WTC11 (cell line): ENCODE data around the gene P3R3URF. TPM values are rescaled to one million over a fixed set of nuclear protein-coding genes. Genes with fewer than 3 reads are reported as not detected.

Experiments used
- ATAC-seq: fragments of 200-7000 bp; cut with Tn5 transposase; 2 replicates; pipeline ENCODE4 v1.10.0; 2021; ENCODE audit warnings: mild to moderate bottlenecking, moderate library complexity
- CTCF ChIA-PET: fragments of 300-600 bp; sonication (Branson Sonifier 250); formaldehyde crosslinking; loops from one replicate; lab custom pipeline; 2021; ENCODE audit warnings: antibody characterized with exemption; lab: Charles Lee
- POLR2A ChIA-PET: fragments of 350-600 bp; sonication (Branson Sonifier 250); formaldehyde crosslinking; loops from one replicate; lab custom pipeline; 2021; ENCODE audit warnings: antibody characterized with exemption; lab: Charles Lee
- DNase-seq: peaks from one replicate; pipeline ENCODE4 v3.0.0; 2021; ENCODE audit warnings: low spot score
- H3K27ac Mint-ChIP-seq: 2 replicates; pipeline ENCODE4 v1.8.0; 2021; ENCODE audit warnings: mixed read lengths
- H3K27me3 Mint-ChIP-seq: 2 replicates; pipeline ENCODE4 v1.8.0; 2021; ENCODE audit warnings: low read depth, mild to moderate bottlenecking, moderate library complexity, mixed read lengths
- H3K36me3 Mint-ChIP-seq: 2 replicates; pipeline ENCODE4 v1.8.0; 2021; ENCODE audit warnings: mixed read lengths
- H3K4me1 Mint-ChIP-seq: 2 replicates; pipeline ENCODE4 v1.8.0; 2022; ENCODE audit warnings: mixed read lengths
- H3K4me3 Mint-ChIP-seq: 2 replicates; pipeline ENCODE4 v1.8.0; 2021; ENCODE audit warnings: mild to moderate bottlenecking, moderate library complexity, mixed read lengths
- H3K9me3 Mint-ChIP-seq: 2 replicates; pipeline ENCODE4 v1.8.0; 2021; ENCODE audit warnings: mixed read lengths
- ATF3 ChIP-seq: sonication (generic); formaldehyde crosslinking; conservative IDR thresholded peaks from 2 replicates; pipeline ENCODE4 v1.8.1; 2022; ENCODE audit warnings: mild to moderate bottlenecking, missing genetic modification reagents
- ELF4 ChIP-seq: sonication (generic); formaldehyde crosslinking; IDR thresholded peaks from 2 replicates; pipeline ENCODE4 v1.8.1; 2022; ENCODE audit warnings: low read depth, mild to moderate bottlenecking, moderate library complexity, missing genetic modification reagents
- ESRRA ChIP-seq: sonication (generic); formaldehyde crosslinking; IDR thresholded peaks from 2 replicates; pipeline ENCODE4 v1.8.1; 2022; ENCODE audit warnings: mild to moderate bottlenecking, missing genetic modification reagents, borderline replicate concordance
- ETV6 ChIP-seq: sonication (generic); formaldehyde crosslinking; IDR thresholded peaks from 2 replicates; pipeline ENCODE4 v1.8.1; 2022; ENCODE audit warnings: mild to moderate bottlenecking, missing genetic modification reagents
- IRF1 ChIP-seq: sonication (generic); formaldehyde crosslinking; IDR thresholded peaks from 2 replicates; pipeline ENCODE4 v1.8.0; 2023; ENCODE audit warnings: missing genetic modification reagents
- MAX ChIP-seq: sonication (generic); formaldehyde crosslinking; IDR thresholded peaks from 2 replicates; pipeline ENCODE4 v1.8.0; 2022; ENCODE audit warnings: mild to moderate bottlenecking, missing genetic modification reagents
- NFE2L1 ChIP-seq: sonication (generic); formaldehyde crosslinking; IDR thresholded peaks from 2 replicates; pipeline ENCODE4 v1.8.1; 2023; ENCODE audit warnings: missing genetic modification reagents
- NR2C2 ChIP-seq: sonication (generic); formaldehyde crosslinking; IDR thresholded peaks from 2 replicates; pipeline ENCODE4 v1.8.0; 2022; ENCODE audit warnings: mild to moderate bottlenecking, missing genetic modification reagents
- OVOL2 ChIP-seq: fragments of 250-450 bp; sonication (Bioruptor Pico); IDR thresholded peaks from 2 replicates; pipeline ENCODE4 v1.9.0; 2021; ENCODE audit warnings: mild to moderate bottlenecking, borderline replicate concordance
- PREB ChIP-seq: sonication (generic); formaldehyde crosslinking; IDR thresholded peaks from 2 replicates; pipeline ENCODE4 v1.8.1; 2022; ENCODE audit warnings: mild to moderate bottlenecking, missing genetic modification reagents, moderate library complexity, borderline replicate concordance
- RELA ChIP-seq: sonication (generic); formaldehyde crosslinking; IDR thresholded peaks from 2 replicates; pipeline ENCODE4 v1.8.1; 2022; ENCODE audit warnings: missing genetic modification reagents, mild to moderate bottlenecking, borderline replicate concordance
- TEAD1 ChIP-seq: sonication (generic); formaldehyde crosslinking; IDR thresholded peaks from 2 replicates; pipeline ENCODE4 v1.8.0; 2022; ENCODE audit warnings: mild to moderate bottlenecking, missing genetic modification reagents
- TEAD4 ChIP-seq: sonication (generic); formaldehyde crosslinking; IDR thresholded peaks from 2 replicates; pipeline ENCODE4 v1.8.0; 2022; ENCODE audit warnings: mild to moderate bottlenecking, missing genetic modification reagents
- TP53 ChIP-seq: sonication (generic); formaldehyde crosslinking; IDR thresholded peaks from 2 replicates; pipeline ENCODE4 v1.8.1; 2023; ENCODE audit warnings: mild to moderate bottlenecking, missing genetic modification reagents
- ZBTB43 ChIP-seq: sonication (generic); formaldehyde crosslinking; IDR thresholded peaks from 2 replicates; pipeline ENCODE4 v1.8.1; 2023; ENCODE audit warnings: mild to moderate bottlenecking, missing genetic modification reagents
- ZNF121 ChIP-seq: sonication (generic); formaldehyde crosslinking; IDR thresholded peaks from 2 replicates; pipeline ENCODE4 v1.8.0; 2023; ENCODE audit warnings: missing genetic modification reagents
- ZNF263 ChIP-seq: sonication (generic); formaldehyde crosslinking; IDR thresholded peaks from 2 replicates; pipeline ENCODE4 v1.8.1; 2022; ENCODE audit warnings: low read depth, mild to moderate bottlenecking, moderate library complexity, missing genetic modification reagents
- ZNF281 ChIP-seq: sonication (generic); formaldehyde crosslinking; IDR thresholded peaks from 2 replicates; pipeline ENCODE4 v1.8.0; 2023; ENCODE audit warnings: mild to moderate bottlenecking, missing genetic modification reagents
- ZNF317 ChIP-seq: sonication (generic); formaldehyde crosslinking; IDR thresholded peaks from 2 replicates; pipeline ENCODE4 v1.8.1; 2023; ENCODE audit warnings: low read depth, mild to moderate bottlenecking, moderate library complexity, missing genetic modification reagents, borderline replicate concordance
- ZNF423 ChIP-seq: fragments of 250-450 bp; sonication (Bioruptor Pico); IDR thresholded peaks from 2 replicates; pipeline ENCODE4 v2.1.2; 2022; ENCODE audit warnings: mild to moderate bottlenecking, moderate library complexity
- ZSCAN18 ChIP-seq: fragments of 250-450 bp; sonication (Bioruptor Pico); IDR thresholded peaks from 2 replicates; pipeline ENCODE4 v2.1.2; 2022; ENCODE audit warnings: mild to moderate bottlenecking, moderate library complexity
- total RNA-seq: library from RNA; stranded (reverse); gene quantifications from 3 replicates; pipeline ENCODE4 v1.2.3, GENCODE V29; 2021

P3R3URF gene
- total RNA-seq, 1 experiment from 2014 or later = not detected

GRCh38 chr1:46215504-46215903, 39.2 kb upstream of the P3R3URF start:
- Mint-ChIP-seq H3K27me3 (no peaks in the 10 kb centered on the region), H3K4me1 (no peaks in the 10 kb centered on the region), H3K4me3 (no peak overlapping the region), H3K9me3 (no peaks in the 10 kb centered on the region), H3K27ac (no peak overlapping the region), H3K36me3 (no peaks in the 10 kb centered on the region)
- DNase-seq (no peak), ATAC-seq (no peak)
- ChIA-PET POLR2A (no interaction called here), CTCF (no interaction called here)
- peak; percentile 57; the same call in 1 of the 2 replicates for TF ChIP-seq ZNF121
- no peak for TF ChIP-seq TEAD4 (CRISPR knock-in tag)

GRCh38 chr1:46211051-46211450, 34.8 kb upstream of the P3R3URF start:
- no peak for ATAC-seq

GRCh38 chr1:46210561-46210960, 34.3 kb upstream of the P3R3URF start:
- Mint-ChIP-seq H3K27ac (no peak overlapping the region), H3K27me3 (no peaks in the 10 kb centered on the region), H3K36me3 (no peaks in the 10 kb centered on the region), H3K4me1 (peaks cover 5% of the 10 kb centered on the region), H3K4me3 (no peak overlapping the region), H3K9me3 (no peaks in the 10 kb centered on the region)
- ChIA-PET CTCF (interaction anchor here (1.8 kb wide), 1 partner anchor 13 kb away, joined by 6 read pairs; no protein-coding TSS in a partner anchor), POLR2A (no interaction called here)
- ATAC-seq = no peak
- DNase-seq = no peak
- TF ChIP-seq MAX = no peak
- TF ChIP-seq ZNF281 (CRISPR knock-in tag) = no peak
- no peak for TF ChIP-seq PREB (CRISPR knock-in tag)
- no peak for TF ChIP-seq IRF1 (CRISPR knock-in tag)
- TF ChIP-seq ZSCAN18 (CRISPR knock-in tag) = no peak
- no peak for TF ChIP-seq TP53
- no peak for TF ChIP-seq ZNF263 (CRISPR knock-in tag)
- TF ChIP-seq ELF4 = no peak
- TF ChIP-seq RELA (CRISPR knock-in tag) = no peak
- no peak for TF ChIP-seq ESRRA (CRISPR knock-in tag)
- TF ChIP-seq ZBTB43 (CRISPR knock-in tag) = no peak

More at GRCh38 chr1:46211051-46211450, 34.8 kb upstream of the P3R3URF start:
- peaks cover under 1% of the 10 kb centered on the region; the same call in 1 of the 2 replicates for H3K4me1 Mint-ChIP-seq
- no peak for TF ChIP-seq NFE2L1 (CRISPR knock-in tag)
- TF ChIP-seq TEAD1 (CRISPR knock-in tag) = no peak
- no peak for TF ChIP-seq OVOL2 (CRISPR knock-in tag)
- TF ChIP-seq NR2C2 (CRISPR knock-in tag) = no peak
- no peak for TF ChIP-seq ZNF317 (CRISPR knock-in tag)
- no peak for TF ChIP-seq ZNF423 (CRISPR knock-in tag)
- TF ChIP-seq ETV6 (CRISPR knock-in tag) = no peak
- TF ChIP-seq ATF3 = no peak
- ChIA-PET CTCF (no interaction called here), POLR2A (no interaction called here)
- H3K27me3 Mint-ChIP-seq = no peaks in the 10 kb centered on the region
- no peak for DNase-seq
- H3K27ac Mint-ChIP-seq = no peak overlapping the region
- H3K36me3 Mint-ChIP-seq = no peaks in the 10 kb centered on the region
- no peaks in the 10 kb centered on the region for H3K9me3 Mint-ChIP-seq
- no peak overlapping the region for H3K4me3 Mint-ChIP-seq
